ENCODE data around the gene WDFY4. TPM values are rescaled to one million over a fixed set of nuclear protein-coding genes. Genes with fewer than 3 reads are reported as not detected.
A peak's percentile ranks its signal among the peaks of the same experiment; 100 is the strongest.

Gene WDFY4
- total and polyA plus RNA-seq, 9 of the 15 experiments (the other 6 are each of a cell fraction or from before 2014, with no cell fraction given): 0.01 to 0.02 (median 0.01) TPM; not detected in 6

DNA sequence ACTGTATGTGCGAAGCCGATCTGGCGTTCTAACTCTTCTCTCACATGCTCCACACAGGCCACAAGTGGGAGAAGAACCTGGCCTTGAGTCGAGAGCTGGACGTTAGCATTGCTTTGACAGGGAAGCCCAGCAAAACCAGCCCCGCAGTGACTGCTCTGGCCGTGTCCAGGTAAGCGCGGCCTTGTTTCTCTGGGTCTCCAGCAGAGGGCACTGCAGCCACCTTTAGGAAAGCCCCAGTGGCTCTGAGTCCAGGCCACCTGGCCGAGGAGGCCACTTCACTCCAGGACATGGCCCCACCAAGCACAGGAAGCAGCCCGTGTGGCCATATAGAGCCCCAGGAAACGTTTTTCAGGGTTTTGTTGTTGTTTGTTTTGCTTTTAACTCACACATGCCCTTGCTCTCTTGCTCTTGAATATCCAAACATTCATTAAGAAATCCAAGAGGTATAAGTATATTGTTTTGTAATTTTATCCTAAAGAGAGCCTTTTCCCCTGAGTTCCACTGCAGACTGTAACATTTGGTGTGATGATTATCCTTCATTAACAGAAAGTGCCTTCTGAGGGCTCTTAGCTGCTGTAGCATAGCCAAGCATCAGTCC, 296.7 kb downstream of the WDFY4 start (continued):
- peak; percentile 26; the same call in 1 of the 2 replicates for TF ChIP-seq BHLHE40 (IDR thresholded peaks at IDR 0.05; ENCODE audit: low read length)
- 0 out of 2 replicates have a peak, but pooled peaks have one; percentile 43 for TF ChIP-seq GABPB1 (CRISPR knock-in tag; IDR thresholded peaks at IDR 0.05)
- no peak for TF ChIP-seq RBM39 (optimal IDR thresholded peaks at IDR 0.05; ENCODE audit: low read depth, low read length)
- TF ChIP-seq ZC3H4 (CRISPR knock-in tag; IDR thresholded peaks at IDR 0.05; ENCODE audit: borderline replicate concordance): no peak
- no peak for TF ChIP-seq CUX1 (CRISPR knock-in tag; IDR thresholded peaks at IDR 0.05)
- TF ChIP-seq CXXC5 (CRISPR knock-in tag; IDR thresholded peaks at IDR 0.05): no peak
- TF ChIP-seq EGR1 (conservative IDR thresholded peaks at IDR 0.05): no peak
- 0 out of 2 replicates have a peak, but pooled peaks have one; percentile 48 for TF ChIP-seq XRCC5 (IDR thresholded peaks at IDR 0.05; ENCODE audit: low read depth, low read length)
- TF ChIP-seq KLF16 (IDR thresholded peaks at IDR 0.05): 0 out of 2 replicates have a peak, but pooled peaks have one; percentile 11
- no peak for TF ChIP-seq ARID4B (CRISPR knock-in tag; IDR thresholded peaks at IDR 0.05)
- TF ChIP-seq SMC3 (conservative IDR thresholded peaks at IDR 0.05; ENCODE audit: insufficient read depth, low read depth, low read length): peak; percentile 97
- TF ChIP-seq JUND (IDR thresholded peaks at IDR 0.05; ENCODE audit: borderline replicate concordance, low read depth, low read length): 0 out of 2 replicates have a peak, but pooled peaks have one; percentile 40
- TF ChIP-seq JUND (tag; IDR thresholded peaks at IDR 0.05; ENCODE audit: borderline replicate concordance, low read depth, low read length): no peak
- no peak for TF ChIP-seq KAT8 (IDR thresholded peaks at IDR 0.05; ENCODE audit: low read depth)
- TF ChIP-seq RBBP5 (IDR thresholded peaks at IDR 0.05; ENCODE audit: borderline replicate concordance, insufficient read depth, low read length, poor library complexity, severe bottlenecking): no peak
- TF ChIP-seq ZNF551 (CRISPR knock-in tag; IDR thresholded peaks at IDR 0.05): no peak
- TF ChIP-seq MAFK (IDR thresholded peaks at IDR 0.05; ENCODE audit: low read length): peak; percentile 22; the same call in 1 of the 2 replicates
- TF ChIP-seq TBL1XR1 (IDR thresholded peaks at IDR 0.05; ENCODE audit: low read length in 2 of 2): 0 out of 4 replicates have a peak, but pooled peaks of 1 of the 2 experiments have one; percentile 19
